Omental fat pad (tissue), 4 donors: Measurements from ENCODE around the gene SLC47A2. TPM values are rescaled to one million over a fixed set of nuclear protein-coding genes. Genes with fewer than 3 reads are reported as not detected.

Source experiments
- ATAC-seq: fragments of 150-250 bp; one replicate; pipeline ENCODE4 v1.9.1; 2016; ENCODE audit warnings: mild to moderate bottlenecking, moderate library complexity; ENCODE audit not compliant: low FRiP score
- DNase-seq: peaks from one replicate; pipeline ENCODE4 v3.0.0-alpha.2; 2019; ENCODE audit warnings: low spot score
- total RNA-seq, 4 donors: library from RNA; depleted of rRNA; stranded (reverse); fragments of >200 nt; gene quantifications; one replicate each; pipeline ENCODE4 v1.1.0, GENCODE V29; 2016
- TF ChIP-seq, protein P1 (sequence below), 3 donors: fragments of 450-650 bp; IDR thresholded peaks; one replicate each; pipeline ENCODE4 v1.5.1; 2016 to 2017; ENCODE audit warnings: antibody characterized with exemption in 3 of 3, mild to moderate bottlenecking in 3 of 3, moderate library complexity in 2 of 3

The SLC47A2 gene
- total RNA-seq, 4 donors from 2014 or later, result 0.28 TPM; not detected in 3

GRCh38 chr17:19661121-19661520, 55.3 kb downstream of the SLC47A2 start:
- TF ChIP-seq, protein P1, sequence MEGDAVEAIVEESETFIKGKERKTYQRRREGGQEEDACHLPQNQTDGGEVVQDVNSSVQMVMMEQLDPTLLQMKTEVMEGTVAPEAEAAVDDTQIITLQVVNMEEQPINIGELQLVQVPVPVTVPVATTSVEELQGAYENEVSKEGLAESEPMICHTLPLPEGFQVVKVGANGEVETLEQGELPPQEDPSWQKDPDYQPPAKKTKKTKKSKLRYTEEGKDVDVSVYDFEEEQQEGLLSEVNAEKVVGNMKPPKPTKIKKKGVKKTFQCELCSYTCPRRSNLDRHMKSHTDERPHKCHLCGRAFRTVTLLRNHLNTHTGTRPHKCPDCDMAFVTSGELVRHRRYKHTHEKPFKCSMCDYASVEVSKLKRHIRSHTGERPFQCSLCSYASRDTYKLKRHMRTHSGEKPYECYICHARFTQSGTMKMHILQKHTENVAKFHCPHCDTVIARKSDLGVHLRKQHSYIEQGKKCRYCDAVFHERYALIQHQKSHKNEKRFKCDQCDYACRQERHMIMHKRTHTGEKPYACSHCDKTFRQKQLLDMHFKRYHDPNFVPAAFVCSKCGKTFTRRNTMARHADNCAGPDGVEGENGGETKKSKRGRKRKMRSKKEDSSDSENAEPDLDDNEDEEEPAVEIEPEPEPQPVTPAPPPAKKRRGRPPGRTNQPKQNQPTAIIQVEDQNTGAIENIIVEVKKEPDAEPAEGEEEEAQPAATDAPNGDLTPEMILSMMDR (IDR thresholded peaks at IDR 0.05), result no peak
- DNase-seq (no peak), ATAC-seq (no peak)

GRCh38 chr17:19660219-19660870, 56.0 kb downstream of the SLC47A2 start:
- DNase-seq (no peak), ATAC-seq (no peak)
- TF ChIP-seq, protein P1 (IDR thresholded peaks at IDR 0.05), result no peak

DNA sequence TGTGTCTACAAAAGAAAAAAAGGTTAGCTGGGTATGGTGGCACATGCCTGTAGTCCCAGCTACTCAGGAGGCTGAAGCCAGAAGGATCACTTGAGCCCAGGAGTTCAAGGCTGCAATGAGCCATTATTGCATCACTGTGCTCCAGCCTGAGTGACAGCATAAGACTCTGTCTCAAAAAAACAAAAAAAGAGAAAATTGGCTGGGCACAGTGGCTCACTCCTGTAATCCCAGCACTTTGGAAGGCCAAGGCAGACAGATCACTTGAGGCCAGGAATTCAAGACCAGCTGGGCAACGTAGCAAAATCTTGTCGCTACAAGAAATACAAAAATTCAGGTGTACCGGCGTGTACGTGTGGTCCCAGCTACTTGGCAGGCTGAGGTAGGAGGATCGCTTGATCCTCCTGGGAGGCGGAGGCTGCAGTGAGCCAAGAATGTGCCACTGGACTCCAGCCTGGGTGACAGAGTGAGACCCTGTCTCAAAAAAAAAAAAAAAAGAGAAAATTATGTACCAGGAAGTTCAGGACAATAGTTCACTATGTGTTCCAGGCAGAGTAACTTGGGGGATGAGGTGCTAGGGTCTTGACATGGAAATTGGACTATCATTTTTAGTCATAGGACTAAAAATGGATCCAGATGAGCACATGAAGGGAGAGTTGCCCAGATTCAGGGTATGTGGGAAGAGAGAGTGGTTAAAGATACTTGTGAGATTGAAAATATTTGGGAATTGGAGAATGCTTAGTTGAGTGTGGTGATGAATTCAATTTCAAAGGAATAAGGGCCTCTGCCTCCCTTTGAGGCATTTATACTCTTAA, 56.8 kb downstream of the SLC47A2 start:
- ATAC-seq, result no peak
- DNase-seq, result no peak
- TF ChIP-seq, protein P1 (IDR thresholded peaks at IDR 0.05), result no peak

- DNase-seq (no peak), ATAC-seq (no peak)
- TF ChIP-seq, protein P1 (IDR thresholded peaks at IDR 0.05), result no peak
These were observed 59.4 kb downstream of the SLC47A2 start for GRCh38 chr17:19656851-19657581.

GRCh38 chr17:19656336-19656735, 60.0 kb downstream of the SLC47A2 start:
- ATAC-seq (no peak), DNase-seq (no peak)
- TF ChIP-seq, protein P1 (IDR thresholded peaks at IDR 0.05), result no peak

- no peak for ATAC-seq
- TF ChIP-seq, protein P1 (IDR thresholded peaks at IDR 0.05), result no peak
- DNase-seq, result no peak
These were observed 61.5 kb downstream of the SLC47A2 start for GRCh38 chr17:19654896-19655295.
